HG03139 (cell line): ENCODE data around the gene SSX7.
"Not testable (repeated sequence)": the region's sequence is repeated elsewhere in the genome, so short reads cannot be mapped to it uniquely, and the experiment has no call there.

Experiments
- ATAC-seq: cut with Tn5 transposase; IDR thresholded peaks from one replicate; pipeline ENCODE4 v1.9.1; 2021; ENCODE audit not compliant: unreplicated experiment

SSX7 gene

GRCh38 chrX:52654800-52655199, at the start of gene SSX7:
TSS of gene SSX7 (minus strand) at chrX:52654900. CDS start at chrX:52653472, 1,428 bp downstream.
- ATAC-seq: not testable (repeated sequence)

GRCh38 chrX:52692034-52692433, 37.3 kb upstream of the SSX7 start:
- ATAC-seq: not testable (repeated sequence)

- not testable (repeated sequence) for ATAC-seq
These were observed 7.5 kb upstream of the SSX7 start for GRCh38 chrX:52662218-52662617.

DNA sequence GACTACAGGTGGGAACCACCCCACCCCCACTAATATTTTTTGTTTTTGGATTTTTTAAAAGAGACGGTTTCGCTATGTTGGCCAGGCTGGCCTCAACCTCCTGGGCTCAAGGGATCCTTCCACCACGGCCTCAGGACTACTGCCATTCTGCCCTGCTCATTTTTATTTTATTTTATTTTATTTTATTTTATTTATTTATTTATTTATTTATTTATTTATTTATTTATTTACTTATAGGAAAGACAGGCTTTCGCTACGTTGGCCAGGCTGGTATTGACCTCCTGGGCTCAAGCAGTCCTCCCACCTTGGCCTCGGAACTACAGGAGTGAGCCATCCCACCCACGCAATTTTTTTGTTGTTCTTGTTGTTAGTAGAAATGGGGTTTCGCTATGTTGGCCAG, 775 bp upstream of the SSX7 start:
- ATAC-seq: not testable (repeated sequence)

- ATAC-seq: not testable (repeated sequence)
These were observed 4.0 kb downstream of the SSX7 start for GRCh38 chrX:52650676-52651075.

DNA sequence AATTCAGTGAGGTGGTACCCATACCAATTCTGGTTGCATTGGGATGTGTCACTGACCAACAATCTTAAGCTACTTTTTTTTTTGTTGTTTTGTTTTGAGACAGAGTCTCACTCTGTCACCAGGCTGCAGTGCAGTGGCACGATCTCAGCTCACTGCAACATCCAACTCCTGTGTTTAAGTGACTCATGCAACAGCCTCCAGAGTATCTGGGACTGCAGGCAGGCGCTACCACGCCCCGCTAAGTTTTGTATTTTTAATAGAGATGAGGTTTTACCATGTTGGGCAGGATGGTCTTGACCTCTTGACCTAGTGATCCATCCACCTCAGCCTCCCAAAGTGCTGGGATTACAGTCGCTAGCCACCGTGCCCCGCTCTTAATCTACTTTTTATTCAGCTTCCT, 5.7 kb downstream of the SSX7 start:
- not testable (repeated sequence) for ATAC-seq

- not testable (repeated sequence) for ATAC-seq
These were observed 26.2 kb downstream of the SSX7 start for GRCh38 chrX:52628483-52628882.

- not testable (repeated sequence) for ATAC-seq
These were observed 34.0 kb downstream of the SSX7 start for GRCh38 chrX:52620661-52621060.

- no peak for ATAC-seq
These were observed 45.7 kb downstream of the SSX7 start for GRCh38 chrX:52608961-52609360.

DNA sequence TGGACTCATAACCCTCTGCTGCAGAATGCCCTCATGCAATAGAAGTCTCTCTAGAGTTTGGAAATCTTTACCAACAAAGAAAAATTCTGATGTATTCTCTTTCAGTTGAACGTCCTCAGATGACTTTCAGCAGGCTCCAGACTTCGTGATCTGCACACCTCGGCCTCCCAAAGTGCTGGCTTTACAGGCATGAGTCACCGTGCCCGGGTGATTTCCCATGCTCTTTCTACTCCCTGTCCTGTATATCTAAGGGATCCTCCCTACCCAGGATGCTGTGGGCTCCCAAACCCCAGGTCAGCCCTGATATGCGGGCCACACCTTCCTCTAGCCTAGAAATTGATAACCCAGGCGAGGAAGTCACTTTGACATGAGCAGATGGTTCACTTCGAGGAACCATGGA, 51.5 kb downstream of the SSX7 start:
- ATAC-seq: not testable (repeated sequence)

GRCh38 chrX:52598886-52599285, 55.8 kb downstream of the SSX7 start:
- no peak for ATAC-seq

GRCh38 chrX:52594658-52595057, 60.0 kb downstream of the SSX7 start:
- ATAC-seq: no peak
